Measurements from ENCODE around the gene GNG12. TPM values are rescaled to one million over a fixed set of nuclear protein-coding genes. Genes with fewer than 3 reads are reported as not detected.

Gene GNG12
- total RNA-seq, 1 donor: 201 TPM

- no peak for TF ChIP-seq CTCF (IDR thresholded peaks at IDR 0.05; ENCODE audit: insufficient read depth, low read depth, low read length)
Measured at GRCh38 chr1:67785847-67786753, 47.2 kb downstream of the GNG12 start.

GRCh38 chr1:67784545-67785186, 48.6 kb downstream of the GNG12 start:
- no peak for TF ChIP-seq CTCF (IDR thresholded peaks at IDR 0.05; ENCODE audit: insufficient read depth, low read depth, low read length)
- no peak overlapping the region for H3K4me3 ChIP-seq (ENCODE audit: low read depth, low read length)
- DNase-seq (ENCODE audit: low read depth): no peak

More at GRCh38 chr1:67785847-67786753, 47.2 kb downstream of the GNG12 start:
- no peak overlapping the region for H3K4me3 ChIP-seq (ENCODE audit: low read depth, low read length)
- DNase-seq (ENCODE audit: low read depth): no peak

DNA sequence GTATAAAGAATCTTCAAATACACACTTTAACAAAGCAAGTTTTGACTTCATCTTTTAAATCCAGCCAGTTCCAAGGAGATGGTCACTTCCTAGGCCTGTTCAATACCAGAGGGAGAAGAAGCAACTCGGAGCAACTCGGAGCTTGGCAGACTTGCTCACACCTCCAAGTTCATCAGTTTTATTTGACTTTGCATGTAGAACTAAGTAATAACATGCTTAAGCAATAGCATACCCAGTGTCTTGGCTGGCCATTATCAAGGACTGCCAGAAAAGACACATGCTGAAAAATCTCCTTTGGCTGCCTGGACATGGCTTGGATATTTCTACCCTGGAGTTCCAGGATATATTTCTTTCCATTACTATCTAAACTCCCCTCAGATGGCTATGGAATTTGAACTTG, 52.6 kb downstream of the GNG12 start:
- no peak for TF ChIP-seq CTCF (IDR thresholded peaks at IDR 0.05; ENCODE audit: insufficient read depth, low read depth, low read length)
- no peak for DNase-seq (ENCODE audit: low read depth)
- H3K4me3 ChIP-seq (ENCODE audit: low read depth, low read length): no peak overlapping the region

DNA sequence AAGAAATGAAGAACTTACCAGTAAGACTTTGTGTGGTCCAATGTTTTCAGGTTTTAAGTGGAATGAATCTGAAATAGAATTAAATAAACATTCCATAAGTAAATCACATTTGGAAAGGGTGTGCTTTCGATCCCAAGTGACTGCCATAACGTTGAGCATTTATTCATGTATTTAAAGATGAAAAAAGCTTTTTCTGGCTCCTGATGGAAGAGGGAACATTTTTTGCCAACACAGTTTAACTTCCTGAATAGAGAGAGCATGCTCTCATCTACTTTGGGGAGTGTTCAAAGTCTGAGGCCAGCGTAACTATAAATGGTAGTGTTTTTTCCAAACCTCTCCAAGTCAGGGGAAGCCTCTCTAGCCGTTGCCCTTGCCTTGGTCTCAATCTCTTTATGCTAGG, 55.8 kb downstream of the GNG12 start:
- no peak for DNase-seq (ENCODE audit: low read depth)
- TF ChIP-seq CTCF (IDR thresholded peaks at IDR 0.05; ENCODE audit: insufficient read depth, low read depth, low read length): no peak
- no peak overlapping the region for H3K4me3 ChIP-seq (ENCODE audit: low read depth, low read length)

DNA sequence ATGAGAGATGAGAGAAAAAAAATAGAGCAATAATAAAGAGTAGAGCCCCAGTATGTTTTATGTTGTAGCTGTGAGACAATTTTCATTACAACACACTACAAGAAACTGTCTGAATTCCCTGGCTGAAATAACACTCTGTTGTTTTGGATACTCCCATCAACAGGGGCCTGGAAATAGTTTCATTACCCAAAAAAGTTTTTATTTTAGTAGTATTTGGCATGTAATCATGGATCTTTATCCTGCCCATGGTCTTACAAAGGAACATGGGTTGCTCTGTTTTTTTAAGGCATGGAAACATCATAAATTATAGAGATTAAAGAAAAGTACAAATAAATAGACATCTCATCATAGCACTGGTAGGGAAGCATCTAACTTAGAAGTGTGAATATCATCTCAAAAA, 56.3 kb downstream of the GNG12 start:
- no peak for TF ChIP-seq CTCF (IDR thresholded peaks at IDR 0.05; ENCODE audit: insufficient read depth, low read depth, low read length)
- DNase-seq (ENCODE audit: low read depth): no peak

DNA sequence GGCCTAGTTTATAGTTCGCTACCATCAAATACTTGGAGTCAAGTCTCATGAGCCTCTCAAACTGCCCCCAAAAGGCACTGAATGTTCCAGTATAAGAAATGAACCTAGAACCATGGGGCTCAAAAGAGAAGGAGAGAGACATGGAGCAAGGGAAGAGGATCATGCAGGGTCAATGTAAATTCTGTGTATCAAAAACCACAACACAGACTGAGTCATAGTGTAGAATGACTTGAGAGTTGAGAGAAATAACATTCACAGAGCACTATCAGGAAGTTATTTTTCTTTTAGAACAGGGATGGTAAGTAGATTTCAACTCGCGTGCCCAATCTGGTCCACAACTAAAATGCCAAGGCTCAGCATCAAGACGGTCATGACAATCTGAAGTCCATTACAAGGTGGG, 59.8 kb downstream of the GNG12 start:
- no peak overlapping the region for H3K4me3 ChIP-seq (ENCODE audit: low read depth, low read length)
- DNase-seq (ENCODE audit: low read depth): no peak
- TF ChIP-seq CTCF (IDR thresholded peaks at IDR 0.05; ENCODE audit: insufficient read depth, low read depth, low read length): no peak

More for the DNA sequence above, 56.3 kb downstream of the GNG12 start:
- H3K4me3 ChIP-seq (ENCODE audit: low read depth, low read length): no peak overlapping the region

Measured in fibroblast of villous mesenchyme (primary cell).